Stimulated activated CD4-positive, alpha-beta T cell treated with anti-CD3 and anti-CD28 coated beads, Interleukin-15, amount 100 ng/mL, for 24 hours (primary cell): ENCODE results near the gene C2CD4D.

Experiments used
- DNase-seq: peaks from one replicate; pipeline ENCODE4 v3.0.0-alpha.2; 2020

Gene C2CD4D

DNA sequence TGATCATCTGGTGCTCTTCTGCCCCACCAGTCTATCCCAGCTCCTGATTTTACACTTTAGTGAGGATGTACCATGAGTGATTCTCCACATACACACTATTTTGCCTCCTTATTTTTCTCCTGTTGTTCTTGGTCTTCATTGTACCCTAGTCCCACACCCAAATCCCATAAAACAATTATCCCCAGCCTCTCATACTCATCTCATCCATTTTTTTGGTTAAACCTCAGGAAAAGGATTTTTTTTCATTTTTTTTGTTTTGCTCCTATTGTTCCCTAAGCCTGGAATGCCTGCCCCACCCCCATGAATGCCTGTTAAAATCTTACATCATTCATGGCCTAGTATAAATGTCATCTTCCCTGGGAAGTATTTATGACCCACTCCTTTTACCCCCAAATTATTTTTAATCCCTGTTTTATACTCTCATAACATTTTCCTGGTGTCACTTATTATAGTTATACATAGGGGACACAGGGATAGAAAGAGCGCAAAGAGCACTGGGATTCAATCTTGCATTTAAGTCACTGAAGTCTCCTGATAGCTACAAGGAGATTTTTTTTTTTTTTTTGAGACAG is 29.5 kb downstream of the C2CD4D start:
- no peak for DNase-seq

DNA sequence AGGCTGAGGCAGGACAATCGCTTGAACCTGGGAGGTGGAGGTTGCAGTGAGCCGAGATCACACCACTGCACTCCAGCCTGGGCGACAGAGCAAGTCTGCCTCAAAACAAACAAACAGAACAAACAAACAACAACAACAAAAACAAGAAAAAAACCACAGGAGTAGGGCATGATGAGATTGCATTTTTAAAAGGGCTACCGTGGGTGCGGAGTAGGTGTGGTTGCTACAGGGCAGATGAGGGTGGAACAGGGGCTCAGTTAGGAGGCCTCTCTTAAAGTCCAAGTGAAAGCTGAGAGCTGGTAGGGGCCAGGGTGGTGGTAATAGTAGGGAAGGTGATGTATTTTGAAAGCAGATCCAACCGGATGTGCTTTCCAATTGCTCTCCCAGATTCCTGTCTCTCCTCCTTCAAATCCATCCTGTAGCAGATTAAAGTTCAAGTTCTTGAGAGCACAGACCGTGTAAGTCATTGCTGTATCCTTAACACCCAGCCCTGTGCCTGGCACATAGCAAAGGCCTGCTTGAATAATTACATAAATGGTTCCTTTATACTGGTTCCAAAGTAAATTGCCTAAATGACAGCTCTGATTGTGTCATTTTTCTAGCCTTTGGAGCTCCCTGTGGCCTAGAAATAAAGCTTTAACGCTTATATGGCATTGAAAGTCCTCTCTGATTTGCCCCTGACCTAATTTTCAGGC is 30.2 kb downstream of the C2CD4D start:
- DNase-seq = no peak

DNA sequence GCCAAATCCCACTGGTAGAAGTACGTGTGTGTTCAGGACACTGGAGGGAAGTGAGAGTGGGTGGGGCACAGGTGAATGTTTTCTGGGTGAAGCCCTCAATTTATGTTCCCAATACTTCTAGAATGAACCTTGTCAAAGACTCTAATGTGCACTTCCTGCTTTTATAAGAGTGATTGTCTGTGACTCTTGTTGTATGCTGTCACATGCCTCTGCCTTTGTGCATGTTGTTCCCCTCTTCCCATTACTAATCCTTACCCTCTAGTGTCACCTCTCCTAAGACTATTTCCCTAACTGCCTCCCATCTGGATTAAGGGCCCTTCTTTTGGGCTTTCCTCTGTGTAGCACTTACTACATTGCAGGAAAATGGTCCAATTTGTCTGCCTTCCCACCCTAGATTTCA is 31.9 kb downstream of the C2CD4D start:
- no peak for DNase-seq

DNA sequence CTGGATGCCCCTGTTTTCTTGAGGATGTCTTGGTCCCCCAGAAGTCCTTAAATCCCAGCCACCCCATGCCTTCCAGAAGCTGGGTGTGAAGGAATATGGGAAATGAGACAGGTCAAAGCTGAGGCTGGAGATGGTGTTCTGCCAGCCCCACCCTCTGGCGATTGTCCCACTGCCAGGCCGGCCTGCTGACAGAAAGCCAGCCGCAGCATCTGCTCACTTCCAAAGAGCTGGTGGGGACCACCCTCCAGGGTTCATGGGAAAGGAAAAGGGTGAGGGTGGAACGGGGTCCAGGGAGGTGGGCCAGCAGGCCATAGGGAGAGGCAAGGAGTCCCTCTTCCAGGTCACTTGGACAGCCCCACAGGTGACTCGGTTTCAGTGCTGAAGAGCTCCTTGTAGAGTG is 32.5 kb downstream of the C2CD4D start:
- DNase-seq = no peak

DNA sequence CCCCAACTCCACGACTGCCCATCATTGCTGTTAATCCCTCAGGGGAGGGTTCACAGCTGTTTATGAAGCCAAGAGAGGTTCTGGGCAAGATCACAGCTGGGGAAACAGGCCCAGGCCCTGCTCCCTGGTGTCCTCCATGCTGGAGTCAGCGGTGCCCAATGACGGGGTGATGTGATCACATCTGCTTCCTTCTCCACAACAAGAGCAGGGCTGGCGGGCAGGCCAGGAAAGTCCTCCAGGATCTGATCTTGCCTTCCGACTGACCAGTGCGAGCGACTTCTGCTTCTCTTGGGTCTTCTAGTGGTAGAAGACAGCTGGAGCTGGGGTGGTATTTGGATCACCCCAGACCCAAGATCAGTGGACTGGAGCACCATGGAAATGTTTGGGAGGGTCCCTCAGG is 33.5 kb downstream of the C2CD4D start:
- DNase-seq = no peak

DNA sequence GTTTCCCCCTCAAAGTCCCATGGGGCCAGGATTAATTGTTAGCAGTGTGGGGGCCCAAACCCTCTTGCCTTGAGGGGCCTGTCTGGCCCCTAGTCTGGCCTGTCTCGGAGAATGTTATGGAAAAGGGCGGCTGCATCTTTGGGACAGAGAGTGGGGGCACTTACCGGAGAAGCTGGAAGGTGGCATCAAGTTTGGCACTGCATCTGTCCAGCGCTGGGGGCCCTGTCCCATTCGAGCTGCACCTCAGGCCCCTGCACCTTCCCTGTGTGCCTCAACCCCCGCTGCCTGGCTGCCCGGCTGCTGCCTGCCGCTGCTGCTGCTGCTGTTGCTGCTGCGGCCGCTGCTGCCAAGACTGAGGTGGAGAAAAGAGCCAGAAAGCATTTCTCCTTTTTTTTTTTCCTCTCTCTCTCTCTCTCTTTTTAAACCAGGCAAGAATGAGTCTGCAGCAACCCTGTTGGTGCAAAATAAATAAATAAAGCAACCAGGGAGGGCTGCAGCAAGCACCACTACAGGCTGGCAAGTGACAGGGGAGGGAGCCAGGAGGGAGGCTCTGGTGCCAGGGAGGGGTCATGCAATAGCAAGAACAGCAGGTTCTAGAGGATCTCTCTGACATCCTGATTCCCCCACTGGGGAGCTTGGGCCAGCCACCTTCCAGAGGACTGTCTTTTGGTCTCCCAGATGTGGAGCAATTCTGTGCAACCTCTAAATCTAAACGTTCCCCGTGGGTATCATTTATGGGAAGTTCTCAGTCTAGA is 34.4 kb downstream of the C2CD4D start, which contains the start of gene LINGO4:
LINGO4 (minus strand) TSS at position 354 of the 755 bp plus-strand sequence. CDS start 2,715 bp downstream, outside the sequence.
- no peak for DNase-seq

DNA sequence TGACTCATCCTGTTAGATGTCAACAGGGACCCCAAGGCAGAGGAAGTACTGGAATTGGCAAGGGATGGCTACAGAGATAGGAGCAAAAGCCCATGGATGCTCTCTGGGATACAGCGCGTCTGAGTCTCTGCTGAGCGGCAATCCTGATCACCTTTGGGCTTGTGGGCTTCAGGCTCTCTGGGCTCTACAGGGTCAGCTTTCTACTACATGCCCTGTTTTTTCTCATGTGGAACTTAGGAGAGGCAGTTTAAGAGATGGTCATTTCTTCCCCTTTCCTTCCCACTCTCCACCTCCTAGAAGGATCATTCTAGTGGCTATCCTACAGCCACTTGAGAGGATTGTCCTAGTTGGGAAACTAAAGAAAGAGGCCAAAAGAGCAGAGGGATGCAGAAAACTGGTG is 35.7 kb downstream of the C2CD4D start:
- no peak for DNase-seq

DNA sequence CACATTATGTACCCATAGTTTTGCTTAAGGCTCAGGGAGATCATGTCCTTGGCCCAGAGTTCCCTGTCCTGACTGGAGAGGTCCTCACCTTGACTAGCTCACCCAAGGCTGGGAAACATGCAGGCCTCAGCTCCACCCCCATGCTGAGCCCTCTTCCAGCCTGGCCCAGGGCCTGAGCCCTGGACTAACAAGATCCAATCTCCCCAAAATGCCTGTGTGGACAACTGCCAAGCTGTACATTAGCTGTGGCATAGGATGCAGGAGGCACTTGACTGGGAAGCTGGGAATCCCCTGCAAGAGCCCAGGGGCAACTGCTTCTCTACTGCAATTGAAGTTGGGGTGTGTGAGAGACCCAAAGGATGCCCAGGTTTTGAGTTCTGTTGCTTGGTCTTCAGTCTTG is 36.5 kb downstream of the C2CD4D start:
- no peak for DNase-seq

DNA sequence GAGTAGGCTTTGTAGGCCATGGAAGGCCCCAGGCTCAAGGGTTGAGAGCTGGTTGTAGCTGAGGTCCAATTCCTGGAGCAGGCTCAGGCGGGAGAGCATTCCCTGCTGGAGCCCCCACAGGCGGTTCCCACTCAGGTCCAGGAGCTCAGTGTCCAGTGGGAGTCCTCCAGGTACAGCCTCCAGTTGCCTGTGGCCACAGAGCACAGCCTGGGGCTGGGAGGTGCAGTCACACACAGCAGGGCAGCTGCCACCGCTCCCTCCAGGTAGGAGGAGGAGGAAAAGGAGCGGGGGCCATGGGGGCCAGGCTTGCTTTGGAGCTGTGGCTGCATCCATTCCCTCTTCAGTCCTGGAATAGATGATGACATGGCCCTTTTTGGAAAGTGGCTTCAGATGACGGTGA is 37.2 kb downstream of the C2CD4D start:
- DNase-seq = no peak

DNA sequence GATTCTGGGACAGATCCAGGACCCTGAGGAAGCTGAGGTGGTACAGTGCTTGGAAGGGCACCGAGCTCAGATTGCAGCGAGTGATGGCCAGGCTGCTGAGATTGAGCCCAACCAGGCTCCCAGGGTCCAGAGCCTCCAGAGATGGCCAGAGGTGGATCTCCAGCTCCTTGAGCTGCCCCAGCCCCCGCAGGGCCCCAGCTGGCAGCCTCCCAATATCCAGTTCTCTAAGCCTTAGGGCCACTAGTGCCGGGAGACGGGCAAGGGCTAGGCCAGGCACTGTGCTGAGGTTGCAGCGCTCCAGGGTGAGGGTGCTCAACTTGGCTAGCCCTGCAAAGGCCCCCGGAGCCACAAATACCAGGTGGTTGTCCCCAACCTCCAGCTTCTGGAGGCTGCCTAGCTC is 37.8 kb downstream of the C2CD4D start:
- DNase-seq = no peak

DNA sequence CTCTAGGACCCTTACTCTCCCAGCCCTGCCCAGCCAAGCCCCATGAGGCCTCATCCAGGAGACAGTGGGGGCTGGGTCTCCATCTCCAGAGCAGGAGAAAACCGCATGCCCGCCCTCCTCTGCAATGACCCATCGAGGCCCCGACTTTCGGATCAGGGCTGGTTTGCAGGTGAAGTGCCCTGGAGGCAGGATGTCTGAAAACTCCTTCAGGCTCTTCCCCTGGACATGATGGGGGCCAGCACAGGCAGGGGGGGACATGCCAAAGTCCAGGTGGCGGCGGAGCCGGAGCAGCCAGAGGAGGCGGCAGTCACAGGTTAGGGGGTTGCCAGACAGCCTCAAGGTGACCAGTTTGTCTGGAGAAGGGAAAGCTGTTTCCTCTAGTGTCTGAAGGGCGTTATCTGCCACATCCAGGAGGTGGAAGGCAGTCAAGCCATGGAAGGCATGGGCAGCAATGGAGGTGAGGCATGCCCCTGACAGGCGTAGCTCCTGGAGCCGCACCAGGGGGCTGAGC is 38.3 kb downstream of the C2CD4D start:
- no peak for DNase-seq

DNA sequence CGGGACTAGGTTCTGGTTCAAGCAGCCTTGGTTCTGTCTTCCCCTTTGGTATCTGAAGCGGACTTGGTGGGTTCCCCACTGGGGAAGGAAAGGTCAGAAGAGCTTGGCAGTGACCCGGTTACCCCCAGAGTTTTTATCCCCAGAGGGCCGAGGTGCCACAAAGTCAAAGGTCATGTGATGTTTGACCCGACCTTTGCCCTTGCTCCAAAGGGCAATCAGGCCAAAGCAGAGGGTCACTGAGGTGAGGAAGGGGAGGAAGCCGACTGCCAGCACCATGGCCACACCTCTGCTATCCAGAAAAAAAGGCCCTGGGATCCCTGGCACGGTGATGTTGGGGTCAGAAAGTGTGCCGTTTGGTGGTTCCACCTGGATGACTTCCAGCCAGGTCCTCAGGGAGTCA is 38.8 kb downstream of the C2CD4D start:
- no peak for DNase-seq

DNA sequence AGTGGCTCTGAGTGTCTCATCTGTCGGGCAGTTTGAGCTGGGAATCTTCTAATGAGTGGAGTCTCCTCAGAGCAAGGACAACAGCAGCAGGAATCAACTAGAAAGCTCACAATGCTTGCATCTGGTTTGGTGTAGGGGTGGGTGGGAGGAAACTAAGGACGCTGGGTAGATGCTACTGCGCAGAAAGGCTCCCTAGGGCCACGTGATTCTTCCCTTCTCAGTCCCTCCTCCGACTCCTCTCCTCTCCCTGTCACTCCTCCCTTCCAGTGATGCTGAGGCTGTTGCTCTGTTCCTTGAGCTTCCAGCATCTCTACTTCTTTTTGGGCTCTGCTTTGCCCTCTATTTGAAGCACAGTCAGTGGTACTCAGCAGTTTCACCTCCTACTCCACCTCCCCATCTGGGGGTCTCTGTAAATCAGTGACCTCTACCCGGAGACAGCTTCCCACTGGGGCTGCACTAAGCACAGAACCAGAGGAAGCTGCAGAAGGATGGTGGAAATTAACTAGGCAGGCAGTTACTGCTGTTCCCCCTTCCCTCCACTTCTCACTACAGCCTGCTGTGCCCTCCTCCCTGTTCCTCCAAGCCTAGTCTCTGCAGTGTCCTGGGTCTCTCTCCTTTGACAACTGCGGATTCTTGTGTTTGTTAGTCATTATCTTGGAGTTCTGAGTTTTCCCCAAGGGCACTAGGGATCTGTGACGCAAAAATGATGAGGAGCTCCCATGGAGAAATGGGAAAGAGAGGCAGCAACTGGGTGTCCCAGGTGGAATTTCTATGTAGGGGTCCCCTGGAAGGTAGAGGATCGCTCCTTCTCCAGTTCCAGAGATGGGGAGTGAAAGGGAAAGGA is 40.2 kb downstream of the C2CD4D start:
- no peak for DNase-seq

DNA sequence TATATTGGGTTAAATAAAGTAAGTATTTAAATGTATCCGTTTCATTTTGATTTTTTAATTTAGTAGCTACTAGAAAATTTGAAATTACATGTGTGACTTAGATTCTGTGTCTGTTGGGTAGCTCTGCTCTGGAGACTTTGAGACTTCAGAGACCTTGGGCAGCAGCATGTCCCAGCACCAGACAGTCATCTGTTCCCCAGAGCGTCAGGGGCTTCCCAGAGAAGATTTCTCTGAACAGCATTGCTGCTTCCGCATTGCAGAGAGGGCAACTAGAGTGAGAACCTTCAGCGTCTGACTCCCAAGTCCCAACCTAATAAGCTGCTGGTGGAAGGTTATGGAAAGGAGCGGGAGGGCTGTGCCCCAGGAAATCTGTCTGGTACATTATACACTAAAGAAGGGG is 41.0 kb downstream of the C2CD4D start:
- DNase-seq = no peak

DNA sequence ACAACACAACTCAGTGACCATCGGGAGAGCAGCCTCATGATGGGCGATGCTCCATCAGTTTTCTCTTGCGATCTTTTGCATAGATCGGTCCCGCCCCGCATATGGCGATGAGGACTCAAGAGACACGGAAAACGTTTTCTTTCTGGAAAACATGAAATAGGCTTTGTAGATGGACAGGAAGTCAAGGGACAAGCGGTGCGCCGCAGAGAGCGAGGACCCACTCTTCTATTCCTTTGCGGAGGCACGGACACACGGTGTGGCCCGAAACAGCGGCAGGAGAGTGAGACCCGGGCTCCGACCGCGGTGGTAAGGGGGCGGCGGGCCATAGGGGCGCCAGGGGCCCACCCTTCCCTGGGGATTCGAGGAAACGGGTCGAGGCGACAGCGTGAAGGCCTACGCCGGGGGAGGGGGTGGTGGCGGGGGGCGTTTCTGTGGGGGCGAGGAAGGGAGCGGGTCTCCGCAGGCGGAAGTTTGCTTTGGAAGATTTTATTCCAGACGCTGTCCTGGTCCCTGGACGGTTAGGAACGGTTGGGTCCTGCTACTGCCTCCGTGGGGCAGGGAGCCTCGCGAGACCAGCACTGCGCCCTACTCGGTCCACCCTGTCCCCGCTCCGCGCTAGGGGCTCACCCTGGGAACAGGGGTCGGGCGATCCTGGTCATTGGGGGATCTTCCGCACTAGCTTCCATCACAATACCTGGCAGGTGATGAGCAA is 48.5 kb downstream of the C2CD4D start:
- peak; percentile 20 for DNase-seq

DNA sequence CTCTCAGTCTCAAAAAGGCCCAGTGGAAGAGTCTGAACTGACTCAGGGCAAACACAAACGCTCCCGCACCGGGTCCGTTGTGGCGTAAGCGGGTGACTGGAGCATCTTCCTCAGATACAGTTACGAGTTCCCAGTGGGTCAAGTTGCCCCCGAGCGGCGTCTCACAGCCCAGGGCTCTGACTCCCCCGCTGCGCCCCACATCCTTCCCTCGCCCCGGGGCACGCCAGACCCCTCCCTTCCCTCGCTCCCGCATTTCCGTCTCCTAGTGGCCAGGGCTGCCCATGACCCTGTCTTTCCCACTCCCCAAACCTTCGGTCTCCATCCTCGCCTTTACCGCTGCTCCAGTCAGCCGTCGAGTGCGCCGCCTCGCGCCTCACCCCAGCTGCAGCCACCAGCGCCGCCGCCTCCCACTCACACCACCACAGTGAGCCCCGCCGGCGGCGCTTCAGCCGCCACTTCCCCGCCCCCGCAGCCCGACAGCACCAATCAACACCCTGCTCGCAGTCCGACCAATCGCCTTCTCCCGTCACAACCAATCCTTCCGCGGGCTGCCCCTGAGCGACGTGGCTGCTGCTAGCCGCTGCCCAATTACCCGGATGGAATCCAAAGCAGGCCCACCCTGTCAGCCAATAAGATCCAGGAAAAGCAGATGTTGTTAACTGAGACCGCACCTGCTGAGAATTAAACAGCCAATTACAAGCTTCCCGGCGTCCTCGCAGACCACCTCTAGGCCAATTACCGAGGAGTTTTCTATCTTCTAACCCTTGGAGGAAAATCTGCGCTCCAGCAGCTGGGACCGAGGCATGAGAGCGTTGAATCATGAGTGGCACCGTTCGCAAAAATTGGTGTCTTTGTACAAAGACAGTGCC is 49.3 kb downstream of the C2CD4D start, which contains the start of gene TDRKH:
TDRKH (minus strand) TSS at position 430 of the 869 bp plus-strand sequence. CDS start 7,478 bp downstream, outside the sequence.
- peak; percentile 99 for DNase-seq
